OCI-LY1 (cell line): ENCODE data around the gene AQP7.

Experiments used
- CTCF ChIP-seq: fragments of 200-600 bp; sonication (generic), shearing (Covaris generic); IDR thresholded peaks from 2 replicates; pipeline ENCODE4 v1.5.1; 2017; ENCODE audit warnings: mild to moderate bottlenecking, antibody characterized with exemption, low read length, moderate library complexity, mixed read lengths
- EZH2 ChIP-seq: fragments of 200-600 bp; sonication (generic), shearing (Covaris generic); IDR thresholded peaks from 2 replicates; pipeline ENCODE4 v1.8.0; 2017; ENCODE audit warnings: borderline replicate concordance, mixed run types, mild to moderate bottlenecking, antibody characterized with exemption, low read length, moderate library complexity, mixed read lengths

- TF ChIP-seq CTCF: no peak
- TF ChIP-seq EZH2: no peak
Measured at GRCh38 chr9:33450621-33451146, 48.3 kb upstream of the AQP7 start.
